H1 (cell line): ENCODE data around the gene CDK19. TPM values are rescaled to one million over a fixed set of nuclear protein-coding genes. Genes with fewer than 3 reads are reported as not detected.

Experiments
- CTCF ChIA-PET: fragments of 300-600 bp; sonication (Branson Sonifier 250); formaldehyde crosslinking; loops from one replicate; lab custom pipeline; 2021; ENCODE audit not compliant: partially characterized antibody; lab: Charles Lee
- POLR2A ChIA-PET: fragments of 300-600 bp; sonication (Branson Sonifier 250); formaldehyde crosslinking; loops from one replicate; lab custom pipeline; 2021; ENCODE audit warnings: inconsistent platforms; ENCODE audit not compliant: partially characterized antibody; lab: Charles Lee
- DNase-seq, 2 experiments: peaks; one replicate each; pipeline versions ENCODE4 v3.0.0 to v3.0.0-alpha.2; 2010 to 2022; ENCODE audit warnings: low spot score in 2 of 2, low read depth in 1 of 2, mixed read lengths in 1 of 2
- FAIRE-seq: peaks from 2 replicates; lab custom pipeline; 2011; peaks lifted over from hg19 to GRCh38; lab: Jason Lieb, UNC
- H2AFZ ChIP-seq: 2 replicates; pipeline ENCODE4 v1.8.1; 2012; ENCODE audit warnings: low read length, inconsistent platforms
- H2AK5ac ChIP-seq: 2 replicates; pipeline ENCODE4 v1.6.1; 2013; ENCODE audit warnings: low read depth, low read length
- H2BK120ac ChIP-seq: replicated peaks from 2 replicates; pipeline ENCODE3; 2013; ENCODE audit warnings: low read depth, low read length, inconsistent platforms
- H2BK12ac ChIP-seq: 2 replicates; pipeline ENCODE4 v1.6.1; 2013; ENCODE audit warnings: low read depth, low read length
- H2BK15ac ChIP-seq: 2 replicates; pipeline ENCODE4 v1.6.1; 2013; ENCODE audit warnings: low read length
- H2BK20ac ChIP-seq: 2 replicates; pipeline ENCODE4 v1.6.1; 2013; ENCODE audit warnings: low read length
- H2BK5ac ChIP-seq: 2 replicates; pipeline ENCODE4 v1.6.1; 2013; ENCODE audit warnings: low read depth, low read length
- H3K14ac ChIP-seq: 2 replicates; pipeline ENCODE4 v1.6.1; 2013; ENCODE audit warnings: inconsistent platforms; ENCODE audit not compliant: insufficient read length
- H3K18ac ChIP-seq: 2 replicates; pipeline ENCODE4 v1.6.1; 2013; ENCODE audit warnings: low read length; ENCODE audit errors: extremely low read depth
- H3K23ac ChIP-seq: 2 replicates; pipeline ENCODE4 v1.6.1; 2013; ENCODE audit warnings: inconsistent platforms; ENCODE audit not compliant: insufficient read length
- H3K23me2 ChIP-seq: 2 replicates; pipeline ENCODE4 v1.6.1; 2013; ENCODE audit warnings: low read depth, low read length
- H3K27ac ChIP-seq: 2 replicates; pipeline ENCODE4 v1.6.1; 2011; ENCODE audit warnings: low read depth, low read length, inconsistent platforms
- H3K27me3 ChIP-seq, 4 experiments: replicated peaks in 1 of 4; 1 replicate in 1 of 4; 2 replicates in 3 of 4; pipeline versions ENCODE4 v1.6.1 to v1.8.1; 2011 to 2013; ENCODE audit warnings: low read length in 3 of 4, mild to moderate bottlenecking in 3 of 4, inconsistent platforms in 2 of 4, mixed read lengths in 2 of 4, moderate library complexity in 1 of 4; ENCODE audit not compliant: control insufficient read depth in 3 of 4, insufficient read depth in 3 of 4; ENCODE audit errors: extremely low read depth in 1 of 4
- H3K36me3 ChIP-seq, 4 experiments: 2 replicates each; pipeline versions ENCODE4 v1.6.1 to v1.8.1; 2011 to 2013; ENCODE audit warnings: mild to moderate bottlenecking in 4 of 4, low read length in 3 of 4, moderate library complexity in 2 of 4, control low read depth in 1 of 4, inconsistent platforms in 1 of 4; ENCODE audit not compliant: insufficient read depth in 4 of 4, control insufficient read depth in 2 of 4
- H3K4ac ChIP-seq: replicated peaks from 2 replicates; pipeline ENCODE3; 2013; ENCODE audit warnings: low read length, low read depth, mixed read lengths, inconsistent platforms; ENCODE audit not compliant: insufficient read length
- H3K4me1 ChIP-seq, 4 experiments: replicated peaks in 1 of 4; 1 replicate in 1 of 4; 2 replicates in 3 of 4; pipeline versions ENCODE4 v1.6.1 to v1.8.1; 2011 to 2013; ENCODE audit warnings: low read length in 3 of 4, inconsistent platforms in 2 of 4, mixed read lengths in 1 of 4; ENCODE audit not compliant: insufficient read depth in 4 of 4, control insufficient read depth in 3 of 4
- H3K4me2 ChIP-seq, 2 experiments: 2 replicates each; pipeline versions ENCODE4 v1.6.1 to v1.8.1; 2011 to 2013; ENCODE audit warnings: low read depth in 2 of 2, low read length in 2 of 2, control low read depth in 1 of 2, inconsistent platforms in 1 of 2, mild to moderate bottlenecking in 1 of 2; ENCODE audit not compliant: insufficient read depth in 1 of 2
- H3K4me3 ChIP-seq, 4 experiments: fragments of 200-600, 300-600 bp in 1 of 4; sonication (generic), shearing (Covaris generic), sonication (Bioruptor Twin) in 1 of 4; 2 replicates each; pipeline versions ENCODE4 v1.5.1 to v1.8.1; 2011 to 2016; ENCODE audit warnings: low read length in 4 of 4, low read depth in 3 of 4, control low read depth in 2 of 4, inconsistent platforms in 2 of 4, mild to moderate bottlenecking in 2 of 4, mixed read lengths in 1 of 4, moderate library complexity in 1 of 4; ENCODE audit not compliant: insufficient read depth in 2 of 4; ENCODE audit errors: extremely low read depth in 1 of 4
- H3K56ac ChIP-seq: replicated peaks from 2 replicates; pipeline ENCODE3; 2013; ENCODE audit warnings: low read depth, mild to moderate bottlenecking, mixed read lengths, low read length, inconsistent platforms; ENCODE audit not compliant: insufficient read length
- H3K79me1 ChIP-seq: 2 replicates; pipeline ENCODE4 v1.6.1; 2013; ENCODE audit warnings: low read depth, low read length, control low read depth
- H3K79me2 ChIP-seq, 2 experiments: 2 replicates each; pipeline versions ENCODE4 v1.6.1 to v1.8.1; 2012 to 2013; ENCODE audit warnings: low read length in 2 of 2, mild to moderate bottlenecking in 2 of 2, inconsistent platforms in 1 of 2; ENCODE audit not compliant: insufficient read depth in 2 of 2, control insufficient read depth in 1 of 2
- H3K9ac ChIP-seq, 4 experiments: replicated peaks in 1 of 4; 1 replicate in 1 of 4; 2 replicates in 3 of 4; pipeline versions ENCODE4 v1.6.1 to v1.8.1; 2011 to 2013; ENCODE audit warnings: low read depth in 3 of 4, low read length in 3 of 4, control low read depth in 2 of 4, mild to moderate bottlenecking in 2 of 4, moderate library complexity in 2 of 4, inconsistent platforms in 1 of 4; ENCODE audit errors: extremely low read depth in 1 of 4
- H3K9me3 ChIP-seq, 2 experiments: 2 replicates each; pipeline versions ENCODE4 v1.6.1 to v1.8.1; 2012 to 2013; ENCODE audit warnings: mild to moderate bottlenecking in 2 of 2, moderate library complexity in 2 of 2, control low read depth in 1 of 2, inconsistent platforms in 1 of 2, low read depth in 1 of 2, low read length in 1 of 2, mixed read lengths in 1 of 2; ENCODE audit not compliant: insufficient read depth in 2 of 2
- H4K20me1 ChIP-seq, 2 experiments: replicated peaks in 1 of 2; 2 replicates each; pipeline versions ENCODE3 to v1.8.1; 2011 to 2013; ENCODE audit warnings: inconsistent platforms in 2 of 2, low read length in 2 of 2, mild to moderate bottlenecking in 1 of 2; ENCODE audit not compliant: insufficient read depth in 2 of 2, control insufficient read depth in 1 of 2
- H4K5ac ChIP-seq: 2 replicates; pipeline ENCODE4 v1.6.1; 2013; ENCODE audit warnings: low read length, low read depth, mixed read lengths, inconsistent platforms; ENCODE audit not compliant: insufficient read length
- H4K8ac ChIP-seq: 2 replicates; pipeline ENCODE4 v1.8.0; 2013; ENCODE audit warnings: mild to moderate bottlenecking, moderate library complexity, low read length, inconsistent platforms; ENCODE audit not compliant: insufficient read depth; ENCODE audit errors: extremely low read depth
- H4K91ac ChIP-seq: replicated peaks from 2 replicates; pipeline ENCODE3; 2013; ENCODE audit warnings: low read length, mixed read lengths, inconsistent platforms; ENCODE audit not compliant: insufficient read length
- BRCA1 ChIP-seq: IDR thresholded peaks from 2 replicates; pipeline ENCODE4 v1.6.1; 2012; ENCODE audit warnings: low read depth, low read length, improper control_type of control experiment
- CBX5 ChIP-seq: fragments of 300-800, 300-1000 bp; sonication (generic); IDR thresholded peaks from 2 replicates; pipeline ENCODE4 v1.7.1; 2016; ENCODE audit warnings: antibody characterized with exemption, low read length, low read depth
- MAFK ChIP-seq: IDR thresholded peaks from 2 replicates; pipeline ENCODE4 v1.6.1; 2012; ENCODE audit warnings: low read depth, mild to moderate bottlenecking, improper control_type of control experiment, low read length
- SP2 ChIP-seq: IDR thresholded peaks from 2 replicates; pipeline ENCODE4 v1.6.1; 2012; ENCODE audit warnings: mild to moderate bottlenecking, low read length, inconsistent platforms
- SP4 ChIP-seq: IDR thresholded peaks from 2 replicates; pipeline ENCODE4 v1.6.1; 2012; ENCODE audit warnings: low read length, inconsistent platforms
- WGBS, 2 experiments: shearing (Covaris generic) in 1 of 2; methylation state at CpG; one replicate each; pipeline versions ENCODE4 v1.1.6 to v1.1.7; 2013 to 2015; ENCODE audit warnings: low lambda C conversion rate in 2 of 2, mixed read lengths in 2 of 2, inconsistent platforms in 1 of 2, low coverage in 1 of 2, missing lambda C conversion rate in 1 of 2; ENCODE audit not compliant: insufficient replicate concordance in 2 of 2, insufficient coverage in 1 of 2, insufficient read length in 1 of 2; ENCODE audit errors: extremely low coverage in 1 of 2, missing lambda C conversion rate in 1 of 2; 5-methylcytosine and 5-hydroxymethylcytosine counted together
- polyA plus RNA-seq, 7 experiments: library from polyadenylated mRNA; depleted of rRNA in 3 of 7; stranded (reverse) in 5 of 7; unstranded in 2 of 7; fragments of >200 nt in 5 of 7; fragments of 200-250 nt in 2 of 7; gene quantifications; 1 replicate in 5 of 7; 2 replicates in 1 of 7; 4 replicates in 1 of 7; pipeline versions ENCODE4 v1.2.1 to v1.2.3, GENCODE V29; 2011 to 2013; ENCODE audit warnings: missing spikeins in 2 of 7, mixed read lengths in 2 of 7
- total RNA-seq: library from RNA; stranded (reverse); fragmentation: NEBNext Ultra II Directional; extraction: Animal tissue kit (Norgen Biotek cat#: 25700); gene quantifications from 2 replicates; pipeline ENCODE4 v1.2.1, GENCODE V29; 2021
- TF ChIP-seq, protein P1 (sequence below): IDR thresholded peaks from 2 replicates; pipeline ENCODE4 v1.6.1; 2012; ENCODE audit warnings: inconsistent platforms

The CDK19 gene
- total and polyA plus RNA-seq, 2 of the 8 experiments (the other 6 are each of a cell fraction or from before 2014, with no cell fraction given) = 4.9 to 12.6 TPM

DNA sequence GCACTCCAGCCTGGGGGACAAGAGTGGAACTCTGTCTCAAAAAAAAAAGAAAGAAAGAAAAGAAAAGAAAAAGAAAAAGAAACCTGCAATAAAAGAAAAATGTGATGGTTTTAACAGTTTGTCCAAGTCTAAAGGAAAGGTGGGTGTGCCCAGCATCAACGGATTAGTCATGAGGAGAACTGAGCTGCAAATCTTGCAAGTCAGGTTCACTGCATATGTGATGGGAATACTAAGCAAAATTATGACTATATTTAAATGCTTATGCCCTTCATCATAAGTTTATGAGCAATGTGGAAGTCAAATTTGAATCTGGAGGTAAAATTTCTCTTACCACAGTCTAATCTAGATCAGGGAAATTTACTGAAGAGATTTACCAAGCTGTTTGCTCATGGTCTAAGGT, 13.1 kb upstream of the CDK19 start:
- no peak overlapping the region for H3K4ac ChIP-seq
- no peak overlapping the region for H4K91ac ChIP-seq
- H3K4me3 ChIP-seq = no peak overlapping the region
- no peak for DNase-seq
- no peak overlapping the region for H2BK120ac ChIP-seq
- H3K14ac ChIP-seq = no peak overlapping the region
- no peak overlapping the region for H3K23ac ChIP-seq
- no peaks in the 10 kb centered on the region for H3K79me2 ChIP-seq
- H3K18ac ChIP-seq = no peak overlapping the region
- no peaks in the 10 kb centered on the region for H3K9me3 ChIP-seq
- H4K5ac ChIP-seq = no peak overlapping the region
- ChIA-PET POLR2A (interaction anchor here (0.6 to 2.1 kb wide), 4 partner anchors 12 to 46 kb away, joined by 3 to 10 read pairs (median 5); partner anchors contain the start of genes AMD1 and CDK19), CTCF (interaction anchor here (0.6 to 0.8 kb wide), 4 partner anchors 8 to 128 kb away, joined by 3 to 4 read pairs (median 3); no protein-coding TSS in a partner anchor)
- no peaks in the 10 kb centered on the region for H4K20me1 ChIP-seq
- H2BK5ac ChIP-seq = no peak overlapping the region
- no peak overlapping the region for H2BK12ac ChIP-seq
- 90% methylated on average over 1 of the region's 1 CpG; no CpG with 5 or more reads in 1 of the 2 experiments for WGBS, 2 experiments
- no peak overlapping the region for H2AFZ ChIP-seq
- H3K4me1 ChIP-seq = no peaks in the 10 kb centered on the region
- no peak overlapping the region for H3K27ac ChIP-seq
- no peak overlapping the region for H2BK15ac ChIP-seq
- no peak overlapping the region for H2BK20ac ChIP-seq
- H3K4me2 ChIP-seq = no peak overlapping the region
- H4K8ac ChIP-seq = no peak overlapping the region
- no peaks in the 10 kb centered on the region for H3K36me3 ChIP-seq
- no peaks in the 10 kb centered on the region for H3K79me1 ChIP-seq
- FAIRE-seq = no peak
- no peak overlapping the region for H2AK5ac ChIP-seq
- no peak overlapping the region for H3K9ac ChIP-seq
- no peaks in the 10 kb centered on the region for H3K23me2 ChIP-seq
- H3K27me3 ChIP-seq = no peaks in the 10 kb centered on the region
- no peak overlapping the region for H3K56ac ChIP-seq
- TF ChIP-seq MAFK (no peak), BRCA1 (no peak), CBX5 (no peak), SP2 (no peak), SP4 (no peak)
- TF ChIP-seq, protein P1, sequence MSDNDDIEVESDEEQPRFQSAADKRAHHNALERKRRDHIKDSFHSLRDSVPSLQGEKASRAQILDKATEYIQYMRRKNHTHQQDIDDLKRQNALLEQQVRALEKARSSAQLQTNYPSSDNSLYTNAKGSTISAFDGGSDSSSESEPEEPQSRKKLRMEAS = no peak
